NB4 (cell line): ENCODE measurements around the gene ALDH9A1.

Experiments
- POLR2A ChIP-seq: IDR thresholded peaks from 2 replicates; pipeline ENCODE4 v1.6.1; 2011; ENCODE audit warnings: mild to moderate bottlenecking; ENCODE audit not compliant: insufficient read length; ENCODE audit errors: extremely low read depth
- TF ChIP-seq, protein P1 (sequence below): IDR thresholded peaks from 2 replicates; pipeline ENCODE4 v1.6.1; 2011; ENCODE audit warnings: low read depth, low read length

DNA sequence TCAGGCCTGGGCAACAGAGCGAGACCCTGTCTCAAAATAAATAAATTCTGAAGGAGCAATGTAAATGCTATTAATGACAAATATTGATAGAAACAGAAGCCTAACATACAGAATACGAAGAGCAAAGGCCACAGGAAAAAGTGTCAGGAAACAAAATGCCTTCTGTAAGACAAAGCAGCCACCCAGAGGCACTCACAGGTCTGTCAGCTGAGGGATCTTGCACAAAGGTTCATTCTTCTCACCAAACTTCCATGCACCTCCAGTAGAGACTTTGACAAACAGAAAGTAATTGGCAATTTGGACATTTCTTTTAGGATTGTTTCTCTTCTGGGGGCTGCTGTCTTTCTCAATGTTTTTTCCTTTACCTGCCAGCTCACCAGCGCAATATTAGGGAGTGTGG, 1.2 kb upstream of the ALDH9A1 start:
- TF ChIP-seq, protein P1, sequence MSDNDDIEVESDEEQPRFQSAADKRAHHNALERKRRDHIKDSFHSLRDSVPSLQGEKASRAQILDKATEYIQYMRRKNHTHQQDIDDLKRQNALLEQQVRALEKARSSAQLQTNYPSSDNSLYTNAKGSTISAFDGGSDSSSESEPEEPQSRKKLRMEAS, result no peak
- TF ChIP-seq POLR2A, result no peak
